ENCODE data around the gene KLB.

DNA sequence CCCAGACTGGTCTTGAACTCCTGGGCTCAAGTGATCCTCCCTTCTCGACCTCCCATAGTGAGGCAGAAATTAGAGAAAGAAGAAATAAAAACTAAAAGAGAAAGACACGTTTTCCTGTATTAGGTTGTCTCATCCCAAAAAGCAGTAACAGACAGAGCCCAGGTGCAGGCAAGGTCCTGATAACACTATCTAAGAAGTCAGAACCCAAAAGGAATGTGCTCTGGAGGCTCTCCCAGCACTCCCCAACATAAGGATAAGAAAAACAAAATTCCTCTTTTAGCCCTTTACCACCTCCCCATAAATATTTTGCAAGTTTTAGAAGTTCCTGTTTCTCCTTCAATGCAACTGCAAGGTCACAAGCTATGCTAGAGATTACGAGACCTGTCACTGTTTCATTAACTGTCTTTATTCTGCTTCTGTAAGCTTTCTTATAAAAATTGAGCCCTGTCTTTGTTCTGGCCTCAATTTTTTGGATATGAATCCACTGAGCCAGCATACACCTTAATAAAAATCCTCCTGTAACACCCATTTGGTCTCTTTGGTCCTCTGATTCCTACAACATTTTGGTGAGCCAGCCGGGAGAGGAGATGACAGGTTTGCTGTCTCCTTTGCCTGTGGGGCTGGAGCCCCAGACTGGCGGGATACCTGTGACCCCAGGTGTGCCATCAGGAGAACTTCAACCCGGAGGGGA is 78.0 kb downstream of the KLB start:
- TF ChIP-seq, protein P1, sequence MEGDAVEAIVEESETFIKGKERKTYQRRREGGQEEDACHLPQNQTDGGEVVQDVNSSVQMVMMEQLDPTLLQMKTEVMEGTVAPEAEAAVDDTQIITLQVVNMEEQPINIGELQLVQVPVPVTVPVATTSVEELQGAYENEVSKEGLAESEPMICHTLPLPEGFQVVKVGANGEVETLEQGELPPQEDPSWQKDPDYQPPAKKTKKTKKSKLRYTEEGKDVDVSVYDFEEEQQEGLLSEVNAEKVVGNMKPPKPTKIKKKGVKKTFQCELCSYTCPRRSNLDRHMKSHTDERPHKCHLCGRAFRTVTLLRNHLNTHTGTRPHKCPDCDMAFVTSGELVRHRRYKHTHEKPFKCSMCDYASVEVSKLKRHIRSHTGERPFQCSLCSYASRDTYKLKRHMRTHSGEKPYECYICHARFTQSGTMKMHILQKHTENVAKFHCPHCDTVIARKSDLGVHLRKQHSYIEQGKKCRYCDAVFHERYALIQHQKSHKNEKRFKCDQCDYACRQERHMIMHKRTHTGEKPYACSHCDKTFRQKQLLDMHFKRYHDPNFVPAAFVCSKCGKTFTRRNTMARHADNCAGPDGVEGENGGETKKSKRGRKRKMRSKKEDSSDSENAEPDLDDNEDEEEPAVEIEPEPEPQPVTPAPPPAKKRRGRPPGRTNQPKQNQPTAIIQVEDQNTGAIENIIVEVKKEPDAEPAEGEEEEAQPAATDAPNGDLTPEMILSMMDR (IDR thresholded peaks at IDR 0.05): no peak
- TF ChIP-seq POLR2AphosphoS5 (IDR thresholded peaks at IDR 0.05): no peak

All from prostate gland (tissue), 2 donors.